Measurements from ENCODE around the gene NSD2.
"Not testable (repeated sequence)": the region's sequence is repeated elsewhere in the genome, so short reads cannot be mapped to it uniquely, and the experiment has no call there.

NSD2 gene

GRCh38 chr4:1988327-1988724, 117.1 kb downstream of the NSD2 start:
- DNase-seq = no peak

- no peak for DNase-seq
Observed at GRCh38 chr4:1989533-1990347, 118.5 kb downstream of the NSD2 start.

- no peak for DNase-seq
Observed at GRCh38 chr4:1990348-1990645, 119.1 kb downstream of the NSD2 start.

GRCh38 chr4:1990676-1991075, 119.5 kb downstream of the NSD2 start:
- DNase-seq = no peak

- DNase-seq = no peak
Observed at GRCh38 chr4:1991087-1991486, 119.9 kb downstream of the NSD2 start.

GRCh38 chr4:1991596-1992434, 120.6 kb downstream of the NSD2 start:
- no peak for DNase-seq

GRCh38 chr4:1992468-1993168, 121.4 kb downstream of the NSD2 start:
- no peak for DNase-seq

- no peak for DNase-seq
Observed at GRCh38 chr4:1993169-1993516, 122.0 kb downstream of the NSD2 start.

GRCh38 chr4:1993718-1994516, 122.7 kb downstream of the NSD2 start:
- not testable (repeated sequence) for DNase-seq

- DNase-seq = no peak
Observed at GRCh38 chr4:1994938-1995337, 123.7 kb downstream of the NSD2 start.

- no peak for DNase-seq
Observed at GRCh38 chr4:1996866-1997611, 125.8 kb downstream of the NSD2 start.

- DNase-seq = no peak
Observed at GRCh38 chr4:1997712-1998111, 126.5 kb downstream of the NSD2 start.

GRCh38 chr4:1998296-1998695, 127.1 kb downstream of the NSD2 start:
- DNase-seq = no peak

GRCh38 chr4:1999308-1999707, 128.1 kb downstream of the NSD2 start:
- not testable (repeated sequence) for DNase-seq

- not testable (repeated sequence) for DNase-seq
Observed at GRCh38 chr4:2003361-2003760, 132.2 kb downstream of the NSD2 start.

GRCh38 chr4:2006367-2006766, 135.2 kb downstream of the NSD2 start:
- no peak for DNase-seq

- no peak for DNase-seq
Observed at GRCh38 chr4:2006956-2007653, 135.9 kb downstream of the NSD2 start.

- no peak for DNase-seq
Observed at GRCh38 chr4:2007804-2008670, 136.8 kb downstream of the NSD2 start.

- DNase-seq = no peak
Observed at GRCh38 chr4:2008671-2008920, 137.4 kb downstream of the NSD2 start.

GRCh38 chr4:2008921-2009650, 137.9 kb downstream of the NSD2 start, which contains the start of gene NELFA:
Gene NELFA (minus strand): TSS chr4:2008974. CDS start chr4:2008959, 15 bp downstream.
- DNase-seq = peak; percentile 92
